GM20000 (cell line): ENCODE results near the gene RHOB.
"Not testable (repeated sequence)": the region's sequence is repeated elsewhere in the genome, so short reads cannot be mapped to it uniquely, and the experiment has no call there.

Source experiments
- DNase-seq: peaks from one replicate; pipeline ENCODE4 v3.0.0; 2012; ENCODE audit warnings: low spot score
- CTCF ChIP-seq: IDR thresholded peaks from 2 replicates; pipeline ENCODE4 v1.5.1; 2012; ENCODE audit warnings: mild to moderate bottlenecking, control low read depth; ENCODE audit errors: extremely low read depth, missing control alignments

The RHOB gene

DNA sequence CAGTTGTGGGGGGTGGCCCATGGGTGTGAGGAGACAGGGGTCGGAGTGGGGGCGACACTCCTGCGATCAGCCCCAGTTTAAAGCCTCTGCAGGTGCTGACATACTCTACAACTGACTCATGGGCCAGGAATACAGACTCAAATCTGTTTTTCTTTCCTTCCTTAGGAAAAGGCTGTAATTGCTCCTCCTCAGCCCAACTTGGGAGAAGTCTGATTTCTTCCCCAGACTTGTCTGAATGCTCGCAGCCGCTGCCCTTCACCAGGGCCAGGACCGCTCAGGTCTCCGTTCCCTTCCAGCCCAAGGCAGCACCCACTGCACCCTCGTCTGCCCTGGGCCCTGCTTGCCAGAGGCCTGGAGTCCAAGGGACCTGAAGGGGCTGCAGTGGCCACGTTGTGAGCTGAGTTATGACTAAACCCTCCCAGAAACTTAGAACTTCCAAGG, 41.3 kb downstream of the RHOB start:
- DNase-seq = no peak
- TF ChIP-seq CTCF = no peak

GRCh38 chr2:20488782-20489181, 41.9 kb downstream of the RHOB start:
- no peak for DNase-seq
- TF ChIP-seq CTCF = no peak

- no peak for DNase-seq
- TF ChIP-seq CTCF = no peak
Measured at GRCh38 chr2:20490300-20491181, 43.7 kb downstream of the RHOB start.

DNA sequence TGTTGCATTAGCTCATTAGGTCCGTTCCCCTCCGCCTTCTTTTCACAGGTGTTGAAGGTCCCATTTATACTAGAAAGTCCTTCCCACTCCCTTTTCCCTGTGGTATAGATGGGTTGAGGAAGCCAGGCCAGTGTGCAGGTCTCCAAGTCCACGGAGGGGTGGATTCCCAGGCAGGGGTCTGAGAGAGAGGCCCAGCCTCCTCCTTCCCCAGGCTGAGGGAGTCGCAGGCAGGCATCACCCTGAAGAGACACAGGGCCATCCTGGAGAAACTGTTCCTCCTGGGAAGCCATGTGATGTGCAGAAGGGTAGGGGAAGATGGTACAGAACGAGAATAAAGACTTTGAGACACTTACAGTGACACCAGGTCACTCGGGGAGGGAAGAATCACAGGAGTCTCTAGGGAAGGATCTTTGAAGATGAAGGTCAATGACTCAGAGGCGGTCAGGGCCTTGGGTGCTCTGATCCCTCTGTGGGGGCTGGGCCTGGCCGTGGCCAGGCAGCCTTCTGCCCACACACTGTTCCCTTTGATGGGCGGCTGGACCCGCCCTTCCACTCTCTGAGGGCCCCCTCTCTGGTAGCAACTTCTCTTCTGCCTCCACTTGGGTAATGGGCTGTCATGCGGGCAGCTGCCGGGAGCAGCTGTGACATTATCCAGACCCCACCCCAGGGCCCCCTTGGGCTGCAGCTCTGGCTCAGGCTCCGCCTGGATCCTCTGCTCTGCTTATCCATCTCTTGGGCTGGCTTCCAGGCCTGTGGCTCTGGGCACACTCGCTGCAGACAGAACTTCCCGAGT, 45.1 kb downstream of the RHOB start:
- TF ChIP-seq CTCF = no peak
- no peak for DNase-seq

DNA sequence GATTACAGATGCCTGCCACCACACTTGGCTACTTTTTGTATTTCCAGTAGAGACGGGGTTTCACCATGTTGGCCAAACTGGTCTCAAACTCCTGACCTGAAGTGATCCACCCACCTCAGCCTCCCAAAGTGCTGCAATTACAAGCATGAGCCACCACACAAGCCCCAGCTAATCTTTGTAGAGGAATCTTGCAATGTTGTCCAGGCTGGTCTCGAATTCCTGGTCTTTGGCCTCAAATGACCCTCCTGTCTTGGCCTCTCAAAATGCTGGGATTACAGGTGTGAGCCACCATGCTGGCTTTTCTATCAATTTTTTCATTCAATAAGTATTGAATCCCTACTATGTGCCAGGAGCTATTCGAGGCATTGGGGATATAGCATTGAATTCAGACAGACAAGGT, 46.2 kb downstream of the RHOB start:
- DNase-seq = not testable (repeated sequence)

DNA sequence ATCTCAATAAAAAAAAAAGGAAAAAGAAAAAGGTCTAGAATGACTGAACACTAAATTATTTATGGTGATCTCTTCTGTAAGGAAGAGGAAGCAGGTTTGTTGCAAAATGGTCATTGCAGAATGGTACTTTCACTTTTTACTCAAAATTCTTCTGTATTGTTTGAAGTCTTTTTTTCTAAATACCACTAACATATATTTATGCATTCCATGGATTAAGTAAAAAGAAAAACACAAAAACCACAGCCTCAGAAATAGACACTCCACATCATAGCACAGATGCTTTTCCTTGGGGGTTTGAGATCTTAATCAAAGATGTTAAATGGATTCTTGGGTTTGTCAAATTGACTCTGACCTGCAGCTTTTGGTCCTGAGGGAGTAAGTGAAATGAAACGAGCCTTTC, 47.4 kb downstream of the RHOB start:
- no peak for DNase-seq
- TF ChIP-seq CTCF = no peak

DNA sequence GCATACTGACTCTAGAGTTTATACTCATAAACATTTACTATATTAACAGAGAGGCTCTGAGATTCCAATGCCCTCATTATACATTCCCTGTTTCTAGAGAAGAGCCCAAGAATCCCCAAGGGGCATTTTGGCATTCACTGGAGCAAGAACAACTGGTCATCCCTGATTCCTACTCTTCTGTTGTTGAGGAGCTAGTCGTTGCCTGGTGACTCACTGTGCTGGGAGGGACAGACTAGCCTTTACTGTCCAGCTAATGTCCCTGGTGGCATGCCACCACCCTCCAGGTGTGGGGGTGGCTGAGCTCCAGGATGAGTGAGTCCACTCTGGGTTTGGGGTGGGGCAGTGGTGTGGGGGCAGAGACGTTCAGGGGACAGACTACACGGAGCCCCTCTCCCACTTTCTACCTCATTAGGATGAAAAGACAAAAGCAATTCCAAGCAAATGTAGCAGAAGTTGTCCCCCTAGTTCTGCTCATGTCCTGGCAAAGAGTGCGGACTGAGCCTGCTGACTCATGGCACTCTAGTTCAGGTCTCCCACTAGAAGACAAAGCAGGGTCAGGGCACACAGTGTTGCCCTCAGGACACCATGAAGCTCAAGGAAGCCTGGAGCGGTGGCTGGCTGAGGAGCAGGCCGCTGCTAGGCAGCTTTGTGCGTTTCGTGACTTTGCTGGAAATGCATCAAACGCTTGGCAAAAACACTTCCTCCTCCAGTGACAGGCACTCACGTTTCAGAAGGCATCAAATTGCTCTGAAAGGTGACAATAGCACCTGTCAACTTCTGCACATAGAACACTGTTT, 49.4 kb downstream of the RHOB start:
- DNase-seq = no peak
- no peak for TF ChIP-seq CTCF
